ENCODE data around the gene ILDR1.
"Not testable (repeated sequence)": the region's sequence is repeated elsewhere in the genome, so short reads cannot be mapped to it uniquely, and the experiment has no call there.

ILDR1 gene

DNA sequence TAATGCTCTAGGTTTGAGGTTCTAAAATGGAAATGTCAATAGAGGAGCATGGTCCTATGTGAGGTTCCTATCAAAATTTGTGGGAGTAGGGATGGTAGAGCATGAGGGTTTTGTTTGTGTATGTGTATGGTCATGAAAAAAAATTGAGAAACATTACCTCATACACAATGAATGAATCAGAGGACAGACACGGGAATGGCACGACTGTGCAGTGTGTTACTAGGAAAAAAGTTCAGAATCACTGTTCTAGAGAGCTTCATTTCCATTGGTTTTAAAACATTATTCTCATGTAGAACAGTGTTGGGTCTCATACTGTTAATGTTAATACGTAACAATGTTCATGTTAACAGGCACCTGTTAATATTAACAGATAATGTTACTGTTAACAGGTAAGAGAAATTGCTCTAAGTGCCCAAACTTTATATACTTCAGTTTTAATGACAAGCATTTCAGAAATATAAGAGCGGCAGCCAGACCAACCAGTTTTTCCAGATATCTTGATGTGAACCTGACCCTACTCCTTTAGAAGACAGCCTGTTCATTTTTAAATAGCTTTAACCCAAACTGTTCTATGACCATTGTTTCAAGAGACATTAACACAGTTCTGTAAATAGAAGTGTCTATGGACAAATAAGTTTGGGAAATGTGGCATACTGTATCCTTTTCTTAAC is 79.8 kb downstream of the ILDR1 start:
- no peak for DNase-seq

DNA sequence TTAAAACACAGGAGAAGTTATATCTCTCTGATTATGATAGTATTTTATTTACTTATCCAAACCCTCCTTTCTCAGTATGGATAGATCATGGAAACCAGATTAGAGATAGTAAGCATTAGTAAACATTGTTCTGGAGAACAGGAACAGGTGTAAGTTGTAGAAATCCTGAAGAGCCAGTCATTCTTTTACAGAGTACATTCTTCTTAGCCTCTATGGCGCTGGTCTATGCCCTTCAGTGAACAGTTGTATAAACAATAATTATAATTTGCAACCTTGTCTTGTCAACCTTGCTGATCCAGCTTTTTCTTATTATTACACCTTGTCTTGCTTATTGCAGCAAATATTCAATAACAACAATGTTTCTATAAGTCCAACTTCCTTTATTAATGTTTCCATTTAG is 80.5 kb downstream of the ILDR1 start:
- no peak for DNase-seq

DNA sequence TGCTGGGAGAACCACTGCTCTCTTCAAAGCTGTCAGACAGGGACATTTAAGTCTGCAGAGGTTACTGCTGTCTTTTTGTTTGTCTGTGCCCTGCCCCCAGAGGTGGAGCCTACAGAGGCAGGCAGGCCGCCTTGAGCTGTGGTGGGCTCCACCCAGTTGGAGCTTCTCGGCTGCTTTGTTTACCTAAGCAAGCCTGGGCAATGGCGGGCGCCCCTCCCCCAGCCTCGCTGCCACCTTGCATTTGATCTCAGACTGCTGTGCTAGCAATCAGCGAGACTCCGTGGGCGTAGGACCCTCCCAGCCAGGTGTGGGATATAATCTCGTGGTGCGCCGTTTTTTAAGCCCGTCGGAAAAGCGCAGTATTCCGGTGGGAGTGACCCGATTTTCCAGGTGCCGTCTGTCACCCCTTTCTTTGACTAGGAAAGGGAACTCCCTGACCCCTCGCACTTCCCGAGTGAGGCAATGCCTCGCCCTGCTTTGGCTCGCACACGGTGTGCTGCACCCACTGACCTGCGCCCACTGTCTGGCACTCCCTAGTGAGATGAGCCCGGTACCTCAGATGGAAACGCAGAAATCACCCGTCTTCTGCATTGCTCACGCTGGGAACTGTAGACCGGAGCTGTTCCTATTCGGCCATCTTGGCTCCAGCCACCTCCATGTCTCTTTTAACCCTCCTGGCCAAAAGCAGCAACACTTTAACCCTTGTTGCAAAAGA is 83.7 kb downstream of the ILDR1 start:
- DNase-seq, result not testable (repeated sequence)

Data from right forelimb (tissue), 1 donor.